GM20000 (cell line): ENCODE data around the gene CD72.
A peak's percentile ranks its signal among the peaks of the same experiment; 100 is the strongest.

Source experiments
- DNase-seq: peaks from one replicate; pipeline ENCODE4 v3.0.0; 2012; ENCODE audit warnings: low spot score
- CTCF ChIP-seq: IDR thresholded peaks from 2 replicates; pipeline ENCODE4 v1.5.1; 2012; ENCODE audit warnings: mild to moderate bottlenecking, control low read depth; ENCODE audit errors: extremely low read depth, missing control alignments

Gene CD72

GRCh38 chr9:35579130-35579529, 39.1 kb downstream of the CD72 start:
- no peak for DNase-seq
- no peak for TF ChIP-seq CTCF

- DNase-seq = no peak
- TF ChIP-seq CTCF = no peak
Measured at GRCh38 chr9:35577486-35577885, 40.7 kb downstream of the CD72 start.

- DNase-seq = no peak
- no peak for TF ChIP-seq CTCF
Measured at GRCh38 chr9:35575478-35575877, 42.7 kb downstream of the CD72 start.

GRCh38 chr9:35574578-35575122, 43.6 kb downstream of the CD72 start:
- DNase-seq = no peak
- no peak for TF ChIP-seq CTCF

- no peak for DNase-seq
Measured at GRCh38 chr9:35570709-35571504, 47.3 kb downstream of the CD72 start.

GRCh38 chr9:35569206-35569605, 49.0 kb downstream of the CD72 start:
- no peak for TF ChIP-seq CTCF
- DNase-seq = peak; percentile 45

More at GRCh38 chr9:35570709-35571504, 47.3 kb downstream of the CD72 start:
- no peak for TF ChIP-seq CTCF

GRCh38 chr9:35568196-35568595, 50.0 kb downstream of the CD72 start:
- DNase-seq = no peak
- TF ChIP-seq CTCF = no peak
